SU-DHL-6 (cell line): ENCODE results near the gene RETREG1.
"Not testable (repeated sequence)": the region's sequence is repeated elsewhere in the genome, so short reads cannot be mapped to it uniquely, and the experiment has no call there.

Experiments
- EZH2phosphoT487 ChIP-seq: fragments of 200-600 bp; sonication (generic), shearing (Covaris generic); conservative IDR thresholded peaks from 2 replicates; pipeline ENCODE4 v1.6.1; 2018; ENCODE audit warnings: mild to moderate bottlenecking, antibody characterized with exemption, low read length, moderate library complexity, mixed read lengths
- TF ChIP-seq, protein P1 (sequence below): fragments of 200-600 bp; sonication (generic); IDR thresholded peaks from one replicate; pipeline ENCODE4 v1.5.1; 2017; ENCODE audit warnings: antibody characterized with exemption, mild to moderate bottlenecking, low read length, moderate library complexity; ENCODE audit not compliant: insufficient read depth, poor library complexity, severe bottlenecking

GRCh38 chr5:16541592-16541991, 75.2 kb downstream of the RETREG1 start:
- TF ChIP-seq, protein P1, sequence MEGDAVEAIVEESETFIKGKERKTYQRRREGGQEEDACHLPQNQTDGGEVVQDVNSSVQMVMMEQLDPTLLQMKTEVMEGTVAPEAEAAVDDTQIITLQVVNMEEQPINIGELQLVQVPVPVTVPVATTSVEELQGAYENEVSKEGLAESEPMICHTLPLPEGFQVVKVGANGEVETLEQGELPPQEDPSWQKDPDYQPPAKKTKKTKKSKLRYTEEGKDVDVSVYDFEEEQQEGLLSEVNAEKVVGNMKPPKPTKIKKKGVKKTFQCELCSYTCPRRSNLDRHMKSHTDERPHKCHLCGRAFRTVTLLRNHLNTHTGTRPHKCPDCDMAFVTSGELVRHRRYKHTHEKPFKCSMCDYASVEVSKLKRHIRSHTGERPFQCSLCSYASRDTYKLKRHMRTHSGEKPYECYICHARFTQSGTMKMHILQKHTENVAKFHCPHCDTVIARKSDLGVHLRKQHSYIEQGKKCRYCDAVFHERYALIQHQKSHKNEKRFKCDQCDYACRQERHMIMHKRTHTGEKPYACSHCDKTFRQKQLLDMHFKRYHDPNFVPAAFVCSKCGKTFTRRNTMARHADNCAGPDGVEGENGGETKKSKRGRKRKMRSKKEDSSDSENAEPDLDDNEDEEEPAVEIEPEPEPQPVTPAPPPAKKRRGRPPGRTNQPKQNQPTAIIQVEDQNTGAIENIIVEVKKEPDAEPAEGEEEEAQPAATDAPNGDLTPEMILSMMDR: not testable (repeated sequence)
- not testable (repeated sequence) for TF ChIP-seq EZH2phosphoT487
